GM21825 (cell line): ENCODE data around the gene PCDHB5.
"Not testable (repeated sequence)": the region's sequence is repeated elsewhere in the genome, so short reads cannot be mapped to it uniquely, and the experiment has no call there.

Source experiments
- ATAC-seq: cut with Tn5 transposase; IDR thresholded peaks from one replicate; pipeline ENCODE4 v1.9.1; 2021; ENCODE audit warnings: mild to moderate bottlenecking, moderate library complexity; ENCODE audit not compliant: unreplicated experiment

The PCDHB5 gene

GRCh38 chr5:141135030-141135717 lies at the start of gene PCDHB5:
PCDHB5 (plus strand) TSS chr5:141135206; CDS start chr5:141135435, 229 bp downstream.
- ATAC-seq, result no peak

GRCh38 chr5:141094481-141095262 lies 40.3 kb upstream of the PCDHB5 start, which contains the start of gene PCDHB2:
PCDHB2 (plus strand) TSS chr5:141094615; CDS start chr5:141094791, 176 bp downstream.
- ATAC-seq, result no peak

GRCh38 chr5:141095263-141095641 lies 39.8 kb upstream of the PCDHB5 start:
- ATAC-seq, result no peak

GRCh38 chr5:141096181-141096580 lies 38.8 kb upstream of the PCDHB5 start:
- not testable (repeated sequence) for ATAC-seq

- ATAC-seq, result not testable (repeated sequence)
Measured at GRCh38 chr5:141096586-141096985, 38.4 kb upstream of the PCDHB5 start.

- no peak for ATAC-seq
Measured at GRCh38 chr5:141100243-141100805, 34.7 kb upstream of the PCDHB5 start, which contains the start of gene PCDHB3. PCDHB3 (plus strand) TSS chr5:141100473; CDS start chr5:141100650, 177 bp downstream.

- no peak for ATAC-seq
Measured at GRCh38 chr5:141101059-141101458, 33.9 kb upstream of the PCDHB5 start.

GRCh38 chr5:141102070-141102469 lies 32.9 kb upstream of the PCDHB5 start:
- ATAC-seq, result not testable (repeated sequence)

- ATAC-seq, result not testable (repeated sequence)
Measured at GRCh38 chr5:141102471-141102870, 32.5 kb upstream of the PCDHB5 start.

- no peak for ATAC-seq
Measured at GRCh38 chr5:141105350-141105749, 29.7 kb upstream of the PCDHB5 start.

GRCh38 chr5:141119250-141119649 lies 15.8 kb upstream of the PCDHB5 start:
- ATAC-seq, result no peak

- ATAC-seq, result no peak
Measured at GRCh38 chr5:141121563-141121962, 13.4 kb upstream of the PCDHB5 start, which contains the start of gene PCDHB4. PCDHB4 (plus strand) TSS chr5:141121818; CDS start chr5:141121999, 181 bp downstream.

GRCh38 chr5:141121985-141122384 lies 13.0 kb upstream of the PCDHB5 start:
- ATAC-seq, result no peak

- not testable (repeated sequence) for ATAC-seq
Measured at GRCh38 chr5:141123396-141124135, 11.4 kb upstream of the PCDHB5 start.

- ATAC-seq, result no peak
Measured at GRCh38 chr5:141127305-141127704, 7.7 kb upstream of the PCDHB5 start.

- ATAC-seq, result no peak
Measured at GRCh38 chr5:141135718-141136266, 786 bp downstream of the PCDHB5 start.

- not testable (repeated sequence) for ATAC-seq
Measured at GRCh38 chr5:141137346-141137745, 2.3 kb downstream of the PCDHB5 start.

GRCh38 chr5:141149812-141150211 lies 14.8 kb downstream of the PCDHB5 start, which contains the start of gene PCDHB6:
PCDHB6 (plus strand) TSS chr5:141150057; CDS start chr5:141150258, 201 bp downstream.
- no peak for ATAC-seq

GRCh38 chr5:141150224-141150992 lies 15.4 kb downstream of the PCDHB5 start:
- no peak for ATAC-seq

- no peak for ATAC-seq
Measured at GRCh38 chr5:141150993-141151325, 16.0 kb downstream of the PCDHB5 start.
